GM12874 (cell line): ENCODE data around the gene HBA2.

Experiments
- TF ChIP-seq, protein P1 (sequence below): IDR thresholded peaks from 2 replicates; pipeline ENCODE4 v1.5.1; 2011; ENCODE audit warnings: low read depth, mild to moderate bottlenecking, control low read depth, low read length, moderate library complexity; ENCODE audit not compliant: insufficient read depth

Gene HBA2

DNA sequence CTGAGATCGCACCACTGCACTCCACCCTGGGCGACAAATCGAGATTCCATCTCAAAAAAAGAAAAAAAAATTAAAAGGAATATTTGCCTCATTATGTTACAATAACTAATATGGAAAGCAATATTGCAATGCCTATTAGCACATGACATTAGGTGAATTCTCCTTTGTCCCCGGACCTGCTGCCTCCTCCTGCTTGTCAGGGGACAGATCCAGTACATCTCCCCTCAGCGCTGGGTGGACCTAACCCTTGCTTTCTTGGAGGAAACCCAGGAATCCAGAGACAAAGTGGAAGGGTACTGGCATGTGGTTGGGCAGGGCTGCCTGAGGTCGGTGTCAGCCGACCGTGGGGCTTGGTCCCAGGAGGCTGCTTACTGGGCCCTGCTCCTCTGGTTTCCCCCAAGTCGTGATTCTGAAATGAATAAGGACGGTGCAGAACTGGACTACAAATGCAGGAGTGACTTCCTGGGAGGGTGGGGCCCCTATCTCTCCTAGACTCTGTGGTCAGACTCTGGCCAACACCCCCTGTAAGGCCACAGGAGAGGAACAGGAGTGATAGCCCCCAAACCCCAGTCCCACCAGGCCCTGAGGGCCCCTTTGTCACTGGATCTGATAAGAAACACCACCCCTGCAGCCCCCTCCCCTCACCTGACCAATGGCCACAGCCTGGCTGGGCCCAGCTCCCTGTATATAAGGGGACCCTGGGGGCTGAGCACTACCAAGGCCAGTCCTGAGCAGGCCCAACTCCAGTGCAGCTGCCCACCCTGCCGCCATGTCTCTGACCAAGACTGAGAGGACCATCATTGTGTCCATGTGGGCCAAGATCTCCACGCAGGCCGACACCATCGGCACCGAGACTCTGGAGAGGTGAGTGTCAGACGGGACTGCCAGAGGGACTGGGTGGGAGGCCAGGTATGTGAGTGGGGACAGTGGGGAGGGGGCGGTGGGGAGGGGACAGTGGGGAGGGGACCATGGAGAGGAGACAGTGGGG, 20.2 kb upstream of the HBA2 start, which contains the start of gene HBZ:
TSS of gene HBZ (plus strand) at position 504 of the 988 bp plus-strand sequence. CDS start at position 770, 266 bp downstream.
- TF ChIP-seq, protein P1, sequence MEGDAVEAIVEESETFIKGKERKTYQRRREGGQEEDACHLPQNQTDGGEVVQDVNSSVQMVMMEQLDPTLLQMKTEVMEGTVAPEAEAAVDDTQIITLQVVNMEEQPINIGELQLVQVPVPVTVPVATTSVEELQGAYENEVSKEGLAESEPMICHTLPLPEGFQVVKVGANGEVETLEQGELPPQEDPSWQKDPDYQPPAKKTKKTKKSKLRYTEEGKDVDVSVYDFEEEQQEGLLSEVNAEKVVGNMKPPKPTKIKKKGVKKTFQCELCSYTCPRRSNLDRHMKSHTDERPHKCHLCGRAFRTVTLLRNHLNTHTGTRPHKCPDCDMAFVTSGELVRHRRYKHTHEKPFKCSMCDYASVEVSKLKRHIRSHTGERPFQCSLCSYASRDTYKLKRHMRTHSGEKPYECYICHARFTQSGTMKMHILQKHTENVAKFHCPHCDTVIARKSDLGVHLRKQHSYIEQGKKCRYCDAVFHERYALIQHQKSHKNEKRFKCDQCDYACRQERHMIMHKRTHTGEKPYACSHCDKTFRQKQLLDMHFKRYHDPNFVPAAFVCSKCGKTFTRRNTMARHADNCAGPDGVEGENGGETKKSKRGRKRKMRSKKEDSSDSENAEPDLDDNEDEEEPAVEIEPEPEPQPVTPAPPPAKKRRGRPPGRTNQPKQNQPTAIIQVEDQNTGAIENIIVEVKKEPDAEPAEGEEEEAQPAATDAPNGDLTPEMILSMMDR: no peak

DNA sequence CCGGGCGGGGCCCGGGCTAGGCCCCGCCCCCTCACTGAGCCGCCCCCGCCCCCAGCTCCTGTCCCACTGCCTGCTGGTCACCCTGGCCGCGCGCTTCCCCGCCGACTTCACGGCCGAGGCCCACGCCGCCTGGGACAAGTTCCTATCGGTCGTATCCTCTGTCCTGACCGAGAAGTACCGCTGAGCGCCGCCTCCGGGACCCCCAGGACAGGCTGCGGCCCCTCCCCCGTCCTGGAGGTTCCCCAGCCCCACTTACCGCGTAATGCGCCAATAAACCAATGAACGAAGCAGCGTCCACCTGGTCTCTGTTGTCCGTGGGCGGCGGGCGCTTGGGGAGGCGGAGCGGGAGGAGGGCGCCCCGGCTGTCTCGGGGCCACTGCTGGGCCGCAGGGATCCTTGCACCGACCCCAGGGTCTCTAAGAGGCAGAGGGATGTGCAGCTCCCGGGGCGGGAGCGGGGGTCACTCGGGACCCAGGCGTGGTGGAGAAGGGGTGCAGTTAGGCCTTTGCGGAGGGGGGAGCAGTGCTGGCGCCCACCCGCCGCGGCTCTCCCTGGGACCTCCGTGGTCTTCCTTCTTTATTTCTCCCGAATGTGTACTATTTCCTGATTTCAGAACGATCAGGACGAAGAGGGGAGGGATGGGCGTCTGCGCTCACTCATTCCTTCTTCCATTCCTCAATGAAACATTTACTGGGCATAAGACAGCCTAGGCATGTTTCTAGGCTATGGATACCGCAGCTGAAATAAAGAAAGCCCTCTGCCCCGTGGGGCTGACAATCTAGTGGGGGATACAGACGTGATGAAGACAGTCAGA, 18.3 kb upstream of the HBA2 start:
- TF ChIP-seq, protein P1: no peak

DNA sequence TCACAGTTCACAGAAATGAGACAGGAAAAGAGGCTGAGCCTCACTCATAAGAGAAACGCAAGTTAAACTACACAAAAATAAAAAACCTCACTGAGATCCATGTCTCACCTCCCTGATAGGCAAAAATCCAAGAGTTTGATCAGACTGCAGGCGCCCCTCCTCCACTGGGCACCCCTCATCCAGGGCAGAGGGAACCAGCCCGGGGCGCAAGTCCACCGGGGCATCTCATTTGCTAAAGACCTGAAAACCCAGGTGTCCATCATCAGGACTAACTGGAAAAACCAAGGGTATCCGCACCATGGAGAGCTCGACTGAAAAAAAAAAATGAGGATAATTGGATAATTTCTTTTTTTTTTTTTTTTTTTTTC, 17.7 kb upstream of the HBA2 start:
- TF ChIP-seq, protein P1: no peak

- TF ChIP-seq, protein P1: no peak
Measured at GRCh38 chr16:159136-159849, 13.4 kb upstream of the HBA2 start.

DNA sequence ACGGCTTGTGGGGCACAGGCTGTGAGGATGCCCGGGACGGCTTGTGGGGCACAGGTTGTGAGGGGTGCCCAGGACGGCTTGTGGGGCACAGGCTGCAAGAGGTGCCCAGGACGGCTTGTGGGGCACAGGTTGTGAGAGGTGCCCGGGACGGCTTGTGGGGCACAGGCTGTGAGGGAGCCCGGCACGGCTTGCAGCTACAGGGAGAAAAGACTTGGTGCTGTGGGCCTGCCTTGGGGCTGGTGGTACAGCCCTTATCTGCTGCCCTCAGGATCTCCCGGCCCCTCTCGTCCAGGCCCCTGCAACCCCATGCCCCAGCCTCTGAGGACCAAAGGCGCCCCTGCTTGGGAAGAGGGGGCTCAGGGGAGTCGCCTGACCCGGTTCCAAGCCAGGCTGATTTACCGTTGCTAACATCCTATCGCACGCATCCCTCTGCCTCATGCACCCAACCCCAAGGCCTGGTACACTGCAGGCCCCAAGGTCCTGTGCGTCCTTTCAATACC, 11.9 kb upstream of the HBA2 start:
- TF ChIP-seq, protein P1: no peak

DNA sequence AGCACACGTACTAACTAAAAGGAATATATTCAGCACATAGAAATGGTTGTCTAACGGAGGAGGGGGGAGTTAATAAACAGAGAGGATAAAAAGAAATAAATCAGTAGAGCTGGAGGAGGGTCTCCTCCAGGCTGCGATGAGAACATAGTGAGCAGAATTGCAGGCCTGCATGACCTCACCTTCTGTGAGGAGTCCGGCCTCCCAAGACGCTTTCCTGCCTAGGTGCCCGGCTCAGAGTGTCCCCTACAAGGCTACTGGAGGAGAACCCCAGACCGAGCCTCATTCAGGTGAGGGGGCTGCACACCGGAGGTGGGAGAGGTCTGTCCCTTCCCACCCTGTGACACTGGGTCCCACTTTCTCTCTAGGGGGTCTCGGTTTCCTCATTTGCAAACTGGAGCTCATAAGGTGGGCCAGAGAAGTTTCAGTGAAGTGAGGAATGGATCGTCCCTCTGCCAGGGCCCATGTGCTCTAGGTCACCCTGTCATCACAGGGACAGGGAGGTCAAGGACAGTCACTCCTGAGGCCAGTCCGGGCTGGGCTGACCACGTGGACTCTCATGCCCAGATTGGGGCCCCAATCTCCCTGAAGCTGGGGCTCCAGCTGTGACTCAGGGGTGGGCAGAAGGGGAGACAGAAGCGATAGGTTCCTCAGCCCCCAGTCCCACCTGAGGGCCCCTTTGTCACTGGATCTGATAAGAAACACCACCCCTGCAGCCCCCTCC, 10.2 kb upstream of the HBA2 start:
- TF ChIP-seq, protein P1: no peak
